ENCODE measurements around the gene CEP83. TPM values are rescaled to one million over a fixed set of nuclear protein-coding genes. Genes with fewer than 3 reads are reported as not detected.

Gene CEP83
- total and polyA plus RNA-seq, 9 of the 15 experiments (the other 6 are each of a cell fraction or from before 2014, with no cell fraction given): 5.3 to 40.5 (median 31.3) TPM

DNA sequence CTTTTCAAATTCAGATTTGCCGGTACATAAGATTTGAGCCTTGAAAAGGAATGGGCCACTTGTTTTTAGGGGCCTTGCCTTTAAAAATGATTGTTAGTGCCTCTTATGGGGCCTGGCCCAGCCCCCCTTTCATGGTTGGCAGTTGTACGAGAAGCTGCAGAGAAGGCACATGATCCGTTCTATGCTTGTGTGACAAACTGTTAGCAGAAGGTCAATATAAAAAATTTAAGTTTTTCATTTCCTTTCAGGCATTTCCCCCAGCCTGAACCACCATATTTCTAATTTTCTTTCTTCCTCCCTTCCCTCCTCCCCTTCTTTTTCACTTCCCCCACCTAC, 192.2 kb downstream of the CEP83 start (continued):
- TF ChIP-seq, protein P1, sequence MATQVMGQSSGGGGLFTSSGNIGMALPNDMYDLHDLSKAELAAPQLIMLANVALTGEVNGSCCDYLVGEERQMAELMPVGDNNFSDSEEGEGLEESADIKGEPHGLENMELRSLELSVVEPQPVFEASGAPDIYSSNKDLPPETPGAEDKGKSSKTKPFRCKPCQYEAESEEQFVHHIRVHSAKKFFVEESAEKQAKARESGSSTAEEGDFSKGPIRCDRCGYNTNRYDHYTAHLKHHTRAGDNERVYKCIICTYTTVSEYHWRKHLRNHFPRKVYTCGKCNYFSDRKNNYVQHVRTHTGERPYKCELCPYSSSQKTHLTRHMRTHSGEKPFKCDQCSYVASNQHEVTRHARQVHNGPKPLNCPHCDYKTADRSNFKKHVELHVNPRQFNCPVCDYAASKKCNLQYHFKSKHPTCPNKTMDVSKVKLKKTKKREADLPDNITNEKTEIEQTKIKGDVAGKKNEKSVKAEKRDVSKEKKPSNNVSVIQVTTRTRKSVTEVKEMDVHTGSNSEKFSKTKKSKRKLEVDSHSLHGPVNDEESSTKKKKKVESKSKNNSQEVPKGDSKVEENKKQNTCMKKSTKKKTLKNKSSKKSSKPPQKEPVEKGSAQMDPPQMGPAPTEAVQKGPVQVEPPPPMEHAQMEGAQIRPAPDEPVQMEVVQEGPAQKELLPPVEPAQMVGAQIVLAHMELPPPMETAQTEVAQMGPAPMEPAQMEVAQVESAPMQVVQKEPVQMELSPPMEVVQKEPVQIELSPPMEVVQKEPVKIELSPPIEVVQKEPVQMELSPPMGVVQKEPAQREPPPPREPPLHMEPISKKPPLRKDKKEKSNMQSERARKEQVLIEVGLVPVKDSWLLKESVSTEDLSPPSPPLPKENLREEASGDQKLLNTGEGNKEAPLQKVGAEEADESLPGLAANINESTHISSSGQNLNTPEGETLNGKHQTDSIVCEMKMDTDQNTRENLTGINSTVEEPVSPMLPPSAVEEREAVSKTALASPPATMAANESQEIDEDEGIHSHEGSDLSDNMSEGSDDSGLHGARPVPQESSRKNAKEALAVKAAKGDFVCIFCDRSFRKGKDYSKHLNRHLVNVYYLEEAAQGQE (IDR thresholded peaks at IDR 0.05; ENCODE audit: borderline replicate concordance): no peak
- TF ChIP-seq, protein P1 (CRISPR knock-in tag; IDR thresholded peaks at IDR 0.05; ENCODE audit: low read depth): no peak

Measured in K562 (cell line).